WTC11 (cell line): ENCODE measurements around the gene MSL1.

Source experiments
- ATF6 ChIP-seq: sonication (generic); formaldehyde crosslinking; IDR thresholded peaks from 2 replicates; pipeline ENCODE4 v1.8.1; 2023; ENCODE audit warnings: mild to moderate bottlenecking, missing genetic modification reagents
- FOXJ3 ChIP-seq: sonication (generic); formaldehyde crosslinking; IDR thresholded peaks from 2 replicates; pipeline ENCODE4 v1.9.0; 2021; ENCODE audit warnings: missing genetic modification reagents, mild to moderate bottlenecking, borderline replicate concordance
- GTF2I ChIP-seq: fragments of 250-450 bp; sonication (Bioruptor Pico); conservative IDR thresholded peaks from 2 replicates; pipeline ENCODE4 v1.4.0; 2021; ENCODE audit warnings: mild to moderate bottlenecking
- IRF2 ChIP-seq: sonication (generic); formaldehyde crosslinking; IDR thresholded peaks from 2 replicates; pipeline ENCODE4 v1.8.0; 2022; ENCODE audit warnings: low read depth, missing genetic modification reagents, borderline replicate concordance
- NFE2L1 ChIP-seq: sonication (generic); formaldehyde crosslinking; IDR thresholded peaks from 2 replicates; pipeline ENCODE4 v1.8.1; 2023; ENCODE audit warnings: missing genetic modification reagents
- NFYB ChIP-seq: sonication (generic); formaldehyde crosslinking; conservative IDR thresholded peaks from 2 replicates; pipeline ENCODE4 v1.8.0; 2022; ENCODE audit warnings: low read depth, missing genetic modification reagents
- NR3C1 ChIP-seq: sonication (generic); formaldehyde crosslinking; conservative IDR thresholded peaks from 2 replicates; pipeline ENCODE4 v1.8.1; 2023; ENCODE audit warnings: low read depth, mild to moderate bottlenecking, missing genetic modification reagents
- SP1 ChIP-seq: sonication (generic); formaldehyde crosslinking; conservative IDR thresholded peaks from 2 replicates; pipeline ENCODE4 v1.8.1; 2022; ENCODE audit warnings: missing genetic modification reagents
- ZBTB21 ChIP-seq: sonication (generic); formaldehyde crosslinking; IDR thresholded peaks from 2 replicates; pipeline ENCODE4 v1.8.1; 2023; ENCODE audit warnings: mild to moderate bottlenecking, missing genetic modification reagents, borderline replicate concordance
- ZNF138 ChIP-seq: sonication (generic); formaldehyde crosslinking; conservative IDR thresholded peaks from 2 replicates; pipeline ENCODE4 v1.8.1; 2022; ENCODE audit warnings: mild to moderate bottlenecking, moderate library complexity, missing genetic modification reagents
- TF ChIP-seq, protein P1 (sequence below): fragments of 200-600 bp; IDR thresholded peaks from 2 replicates; pipeline ENCODE4 v1.8.0; 2022; ENCODE audit warnings: antibody characterized with exemption
- TF ChIP-seq, protein P2 (sequence below): sonication (generic); formaldehyde crosslinking; IDR thresholded peaks from 2 replicates; pipeline ENCODE4 v1.8.1; 2022; ENCODE audit warnings: low read depth, missing genetic modification reagents, borderline replicate concordance

GRCh38 chr17:40148527-40148926 lies 26.8 kb downstream of the MSL1 start:
- TF ChIP-seq NFYB (CRISPR knock-in tag) (no peak), GTF2I (CRISPR knock-in tag) (no peak), IRF2 (CRISPR knock-in tag) (no peak), ZNF138 (CRISPR knock-in tag) (no peak), NR3C1 (CRISPR knock-in tag) (no peak), SP1 (CRISPR knock-in tag) (no peak), FOXJ3 (no peak), NFE2L1 (CRISPR knock-in tag) (no peak), ZBTB21 (CRISPR knock-in tag) (no peak), ATF6 (CRISPR knock-in tag) (no peak)
- TF ChIP-seq, protein P1, sequence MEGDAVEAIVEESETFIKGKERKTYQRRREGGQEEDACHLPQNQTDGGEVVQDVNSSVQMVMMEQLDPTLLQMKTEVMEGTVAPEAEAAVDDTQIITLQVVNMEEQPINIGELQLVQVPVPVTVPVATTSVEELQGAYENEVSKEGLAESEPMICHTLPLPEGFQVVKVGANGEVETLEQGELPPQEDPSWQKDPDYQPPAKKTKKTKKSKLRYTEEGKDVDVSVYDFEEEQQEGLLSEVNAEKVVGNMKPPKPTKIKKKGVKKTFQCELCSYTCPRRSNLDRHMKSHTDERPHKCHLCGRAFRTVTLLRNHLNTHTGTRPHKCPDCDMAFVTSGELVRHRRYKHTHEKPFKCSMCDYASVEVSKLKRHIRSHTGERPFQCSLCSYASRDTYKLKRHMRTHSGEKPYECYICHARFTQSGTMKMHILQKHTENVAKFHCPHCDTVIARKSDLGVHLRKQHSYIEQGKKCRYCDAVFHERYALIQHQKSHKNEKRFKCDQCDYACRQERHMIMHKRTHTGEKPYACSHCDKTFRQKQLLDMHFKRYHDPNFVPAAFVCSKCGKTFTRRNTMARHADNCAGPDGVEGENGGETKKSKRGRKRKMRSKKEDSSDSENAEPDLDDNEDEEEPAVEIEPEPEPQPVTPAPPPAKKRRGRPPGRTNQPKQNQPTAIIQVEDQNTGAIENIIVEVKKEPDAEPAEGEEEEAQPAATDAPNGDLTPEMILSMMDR = no peak
- TF ChIP-seq, protein P2, sequence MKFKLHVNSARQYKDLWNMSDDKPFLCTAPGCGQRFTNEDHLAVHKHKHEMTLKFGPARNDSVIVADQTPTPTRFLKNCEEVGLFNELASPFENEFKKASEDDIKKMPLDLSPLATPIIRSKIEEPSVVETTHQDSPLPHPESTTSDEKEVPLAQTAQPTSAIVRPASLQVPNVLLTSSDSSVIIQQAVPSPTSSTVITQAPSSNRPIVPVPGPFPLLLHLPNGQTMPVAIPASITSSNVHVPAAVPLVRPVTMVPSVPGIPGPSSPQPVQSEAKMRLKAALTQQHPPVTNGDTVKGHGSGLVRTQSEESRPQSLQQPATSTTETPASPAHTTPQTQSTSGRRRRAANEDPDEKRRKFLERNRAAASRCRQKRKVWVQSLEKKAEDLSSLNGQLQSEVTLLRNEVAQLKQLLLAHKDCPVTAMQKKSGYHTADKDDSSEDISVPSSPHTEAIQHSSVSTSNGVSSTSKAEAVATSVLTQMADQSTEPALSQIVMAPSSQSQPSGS (CRISPR knock-in tag) = no peak
